GM04504 (cell line): ENCODE measurements around the gene AGK.

ENCODE experiments used
- DNase-seq: peaks from one replicate; pipeline ENCODE4 v3.0.0-alpha.2; 2012; ENCODE audit warnings: low read depth

AGK gene, protein sequence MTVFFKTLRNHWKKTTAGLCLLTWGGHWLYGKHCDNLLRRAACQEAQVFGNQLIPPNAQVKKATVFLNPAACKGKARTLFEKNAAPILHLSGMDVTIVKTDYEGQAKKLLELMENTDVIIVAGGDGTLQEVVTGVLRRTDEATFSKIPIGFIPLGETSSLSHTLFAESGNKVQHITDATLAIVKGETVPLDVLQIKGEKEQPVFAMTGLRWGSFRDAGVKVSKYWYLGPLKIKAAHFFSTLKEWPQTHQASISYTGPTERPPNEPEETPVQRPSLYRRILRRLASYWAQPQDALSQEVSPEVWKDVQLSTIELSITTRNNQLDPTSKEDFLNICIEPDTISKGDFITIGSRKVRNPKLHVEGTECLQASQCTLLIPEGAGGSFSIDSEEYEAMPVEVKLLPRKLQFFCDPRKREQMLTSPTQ

DNA sequence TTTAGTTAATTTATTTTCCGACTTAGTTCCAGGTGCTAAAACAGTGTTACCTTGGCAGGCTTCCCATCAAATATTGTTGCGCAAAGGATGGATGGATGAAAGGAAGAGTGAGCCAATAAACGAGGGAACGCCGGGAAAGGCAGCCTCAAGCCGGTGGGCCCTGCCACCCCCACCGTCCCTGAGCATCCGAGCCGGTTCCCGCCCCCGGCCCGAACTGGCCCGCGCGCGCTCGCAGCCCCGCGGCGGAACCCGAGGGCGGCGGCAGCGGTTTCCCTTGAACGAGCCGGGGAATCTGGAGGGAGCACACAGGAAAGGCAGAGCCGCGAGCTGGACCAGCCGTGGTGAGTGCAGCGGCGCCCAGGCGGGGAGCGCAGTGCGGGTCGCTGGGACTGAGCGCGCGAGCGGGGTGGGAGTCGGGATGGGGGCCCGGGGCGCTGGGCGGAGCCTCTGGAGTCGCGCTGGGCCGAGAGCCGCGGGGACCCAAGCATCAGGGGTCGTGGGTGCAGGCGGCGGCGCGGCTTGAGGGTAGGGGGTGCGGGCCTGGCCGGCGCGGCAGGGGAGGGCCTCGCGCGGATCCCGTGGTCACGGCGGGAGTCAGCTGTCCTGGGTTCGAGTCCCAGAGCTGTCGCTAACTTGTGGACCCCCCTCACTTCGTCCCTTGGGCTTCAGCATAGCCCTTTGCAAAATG lies at the start of gene AGK:
Gene AGK, plus strand, starts transcription at position 317 of the 688 bp plus-strand sequence. CDS start 4,057 bp downstream, outside the sequence.
- peak; percentile 42 for DNase-seq

DNA sequence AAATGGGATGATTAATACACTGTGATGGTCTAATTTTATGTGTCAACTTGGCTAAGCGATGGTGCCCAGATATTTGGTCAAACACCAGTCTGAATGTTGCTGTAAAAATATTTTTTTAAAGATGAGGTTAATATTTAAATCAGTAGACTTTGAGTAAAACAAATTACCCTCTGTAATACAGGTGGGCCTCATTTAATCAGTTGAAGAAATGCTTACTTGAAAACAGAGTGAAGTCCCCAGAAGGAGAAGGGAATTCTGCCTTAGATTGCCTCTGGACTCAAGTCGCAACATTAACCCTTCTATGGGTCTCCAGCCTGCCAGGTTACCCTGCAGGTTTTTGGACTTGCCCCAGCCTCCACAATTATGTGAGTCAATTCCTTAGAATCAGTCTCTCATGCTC lies 49.8 kb upstream of the AGK start:
- no peak for DNase-seq

DNA sequence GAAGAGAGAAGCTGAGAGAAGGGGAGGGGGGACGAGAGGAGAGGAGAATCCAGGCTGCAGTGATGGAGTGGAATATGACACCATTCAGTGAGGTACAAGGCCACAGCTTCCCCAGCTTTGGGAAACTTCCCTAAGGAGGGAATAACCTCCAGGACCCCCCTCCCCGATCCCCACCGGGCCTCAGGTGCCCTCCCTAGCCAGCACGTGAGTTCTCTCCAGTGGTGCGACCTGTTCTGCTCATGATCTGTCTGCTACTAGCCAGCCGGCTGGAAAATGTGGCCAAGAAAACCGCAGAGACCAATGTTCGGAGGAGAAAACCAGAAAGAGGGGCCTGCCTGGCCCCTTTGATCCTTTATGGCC lies 39.9 kb upstream of the AGK start:
- DNase-seq = no peak

GRCh38 chr7:141511676-141512396 lies 39.4 kb upstream of the AGK start:
- DNase-seq = no peak

- DNase-seq = no peak
Measured at GRCh38 chr7:141512597-141512996, 38.6 kb upstream of the AGK start.

GRCh38 chr7:141513720-141514119 lies 37.5 kb upstream of the AGK start:
- no peak for DNase-seq

DNA sequence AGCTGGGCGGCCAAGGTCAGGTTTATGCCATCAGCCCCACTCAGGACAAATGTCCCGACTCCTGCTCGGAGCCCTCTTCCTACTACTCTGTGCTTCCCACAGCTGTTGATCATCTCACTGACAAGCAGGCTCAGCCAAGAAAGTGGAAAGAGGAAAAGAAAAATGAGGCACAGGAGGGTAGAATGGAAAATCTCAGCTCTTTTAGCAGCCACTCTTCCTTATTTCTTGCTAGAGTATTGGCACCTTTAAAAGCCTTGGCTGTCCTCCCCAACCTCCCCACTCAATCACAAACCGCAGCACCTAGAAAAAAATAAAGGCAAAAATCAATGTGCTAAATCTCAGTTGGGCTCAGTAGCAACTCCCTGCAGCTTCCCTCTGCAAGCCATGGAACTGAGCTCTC lies 35.3 kb upstream of the AGK start:
- no peak for DNase-seq

DNA sequence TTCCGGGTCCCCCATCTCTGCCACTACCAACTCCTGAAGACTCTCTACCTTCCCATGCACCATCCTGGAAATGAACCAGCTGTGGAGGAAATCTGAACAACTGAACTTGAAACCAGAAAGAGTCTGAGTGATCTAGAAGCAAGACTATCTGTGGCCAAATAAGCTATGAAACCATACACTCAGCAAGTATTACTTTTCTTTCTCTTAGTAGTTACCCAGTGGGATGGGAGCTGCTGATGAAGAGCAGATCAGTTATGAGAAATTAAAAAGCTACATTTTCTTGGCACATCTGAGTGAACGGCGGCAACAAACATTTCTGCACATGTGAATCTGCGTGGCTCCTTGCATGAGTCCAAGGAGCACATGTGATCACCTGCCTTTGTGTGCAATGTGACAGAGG lies 31.6 kb upstream of the AGK start:
- no peak for DNase-seq

- DNase-seq = no peak
Measured at GRCh38 chr7:141522657-141523342, 28.4 kb upstream of the AGK start.

DNA sequence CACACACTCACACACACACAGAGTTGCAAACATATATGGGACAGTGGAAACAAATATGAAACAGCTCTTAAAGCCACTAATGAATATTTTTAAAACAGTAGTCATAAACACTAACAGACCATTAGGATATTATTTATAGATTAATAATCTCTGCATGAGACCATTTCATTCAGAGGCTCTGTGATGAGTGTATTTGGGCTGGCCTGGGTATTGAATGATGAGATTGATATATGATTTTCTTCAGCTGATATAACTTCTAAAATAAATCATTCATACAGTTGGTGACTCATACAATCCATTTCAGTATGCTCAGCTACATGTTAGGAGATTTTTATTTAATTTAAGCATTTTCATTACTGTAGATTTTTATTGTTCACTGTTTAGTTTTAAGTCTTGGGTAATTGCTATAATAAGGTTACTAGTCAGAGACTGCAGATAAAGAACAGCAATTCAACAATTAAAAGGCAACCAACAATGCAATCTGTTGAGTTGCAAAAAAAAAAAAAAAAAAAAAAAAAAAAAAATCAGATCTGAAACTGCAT lies 25.2 kb upstream of the AGK start:
- DNase-seq = no peak

GRCh38 chr7:141527076-141527475 lies 24.1 kb upstream of the AGK start:
- DNase-seq = no peak

DNA sequence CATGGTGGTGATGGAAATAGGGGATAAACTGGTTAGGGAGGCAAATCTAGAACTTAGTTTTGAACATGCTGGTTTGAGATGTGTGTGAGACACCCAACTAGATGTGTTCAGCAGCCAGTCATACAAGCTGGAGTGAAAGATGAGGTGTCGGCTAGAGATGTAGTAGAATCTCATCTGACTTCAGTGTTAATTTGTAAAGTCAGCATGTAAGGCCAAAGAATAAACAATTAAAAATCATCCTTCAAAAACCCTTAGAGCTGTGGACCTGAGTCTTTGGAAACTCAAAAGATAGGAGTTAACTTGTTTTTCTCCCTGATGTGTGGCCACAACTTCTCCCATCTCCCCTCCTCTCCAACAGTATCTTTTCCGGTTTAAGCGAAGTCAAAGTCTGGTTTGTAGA lies 22.8 kb upstream of the AGK start:
- DNase-seq = no peak

- DNase-seq = peak; percentile 43
Measured at GRCh38 chr7:141533149-141533949, 17.9 kb upstream of the AGK start.

GRCh38 chr7:141534757-141535737 lies 16.2 kb upstream of the AGK start:
- DNase-seq = no peak

- DNase-seq = no peak
Measured at GRCh38 chr7:141537906-141538305, 13.3 kb upstream of the AGK start.

DNA sequence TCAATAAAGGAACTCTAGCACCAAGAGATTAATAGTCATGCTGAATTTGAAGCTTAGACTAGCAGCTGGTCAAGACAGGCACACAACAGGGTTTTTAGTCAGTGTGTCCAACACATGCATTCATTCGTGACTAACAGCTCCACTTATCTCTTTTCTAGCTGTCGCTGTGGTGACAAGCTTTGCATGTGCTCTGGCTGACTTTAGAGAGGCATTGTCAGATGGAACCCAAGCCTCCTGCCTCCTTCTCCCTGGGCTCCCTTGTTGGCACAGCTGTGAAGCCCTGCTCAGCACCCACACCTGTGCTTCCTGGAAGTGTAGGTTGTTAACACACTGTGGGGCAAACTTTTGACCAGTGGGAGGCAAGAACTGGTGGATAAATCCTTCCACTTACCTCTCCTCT lies 9.8 kb upstream of the AGK start:
- no peak for DNase-seq

DNA sequence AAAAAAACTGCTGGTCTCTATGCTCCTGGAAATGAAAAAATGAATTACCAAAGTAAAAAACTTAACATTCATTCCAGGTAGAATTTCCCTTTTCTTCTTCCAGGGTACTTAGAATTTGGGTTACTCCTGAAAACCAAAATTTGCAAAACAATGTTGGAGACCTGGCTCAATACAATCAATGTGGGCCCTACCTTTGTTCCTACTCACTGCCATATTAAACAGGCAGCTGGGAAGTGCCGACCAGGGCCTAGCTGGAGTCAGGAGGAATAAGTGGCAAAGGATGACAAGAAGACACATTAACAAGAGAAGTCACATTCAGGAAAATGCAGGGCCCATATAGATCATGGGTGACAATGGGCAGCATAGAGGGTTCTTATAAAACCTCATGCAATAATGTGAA lies 6.4 kb upstream of the AGK start:
- no peak for DNase-seq

GRCh38 chr7:141549582-141549981 lies 1.6 kb upstream of the AGK start:
- DNase-seq = no peak

DNA sequence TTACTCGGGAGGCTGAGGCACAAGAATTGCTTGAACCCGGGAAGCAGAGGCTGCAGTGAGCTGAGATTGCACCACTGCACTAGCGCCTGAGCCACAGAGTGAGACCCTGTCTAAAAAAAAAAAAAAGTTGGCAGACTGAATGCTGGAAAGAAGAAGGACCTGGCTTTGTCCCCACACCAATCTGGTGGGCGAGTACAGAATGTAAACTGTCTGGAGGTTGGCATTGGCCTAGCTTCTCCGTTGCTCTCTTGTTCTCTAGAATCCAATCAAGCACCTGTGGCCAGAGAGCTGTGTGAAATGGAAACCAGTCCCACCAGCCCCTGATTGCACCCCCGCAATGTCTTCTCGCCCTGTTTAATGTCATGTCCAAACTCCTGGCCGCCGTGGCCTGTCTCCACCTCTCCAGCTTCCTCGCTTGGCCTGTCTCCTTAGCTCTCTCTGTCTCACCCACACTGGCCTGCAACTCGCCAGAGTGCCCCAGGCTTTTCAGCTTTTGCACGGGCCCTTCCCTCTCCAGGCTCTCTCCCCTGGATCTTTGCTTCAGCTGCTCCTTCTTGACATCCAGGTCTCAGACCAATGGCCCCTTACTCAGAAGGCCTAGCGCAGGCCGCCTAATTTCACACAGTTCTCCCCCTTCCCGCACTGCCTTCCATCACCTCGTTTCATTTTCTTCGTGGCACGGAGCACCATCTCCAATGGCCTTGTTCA lies 670 bp upstream of the AGK start:
- DNase-seq = peak; percentile 8
